Mesothelial cell of epicardium (in vitro differentiated cells): ENCODE results near the gene UGT1A1. TPM values are rescaled to one million over a fixed set of nuclear protein-coding genes. Genes with fewer than 3 reads are reported as not detected.

ENCODE experiments used
- DNase-seq, 2 experiments: peaks; one replicate each; pipeline ENCODE4 v3.0.0; 2021; ENCODE audit warnings: low spot score in 2 of 2; ENCODE audit not compliant: unreplicated experiment in 2 of 2
- H3K27ac Mint-ChIP-seq: 2 replicates; pipeline ENCODE4 v1.8.0; 2021; ENCODE audit warnings: mixed read lengths
- H3K27me3 Mint-ChIP-seq: 2 replicates; pipeline ENCODE4 v1.8.0; 2021; ENCODE audit warnings: low read depth, mixed read lengths
- H3K36me3 Mint-ChIP-seq: 2 replicates; pipeline ENCODE4 v1.8.0; 2021; ENCODE audit warnings: mixed read lengths
- H3K4me1 Mint-ChIP-seq: 2 replicates; pipeline ENCODE4 v1.8.0; 2021; ENCODE audit warnings: mixed read lengths
- H3K4me3 Mint-ChIP-seq: 2 replicates; pipeline ENCODE4 v1.8.0; 2021; ENCODE audit warnings: mild to moderate bottlenecking, moderate library complexity, mixed read lengths
- H3K9me3 Mint-ChIP-seq: 2 replicates; pipeline ENCODE4 v1.8.0; 2021; ENCODE audit warnings: mixed read lengths
- CTCF ChIP-seq: fragments of 200-600 bp; sonication (generic); IDR thresholded peaks from one replicate; pipeline ENCODE4 v1.5.0; 2021; ENCODE audit warnings: antibody characterized with exemption; ENCODE audit not compliant: unreplicated experiment
- total RNA-seq: library from RNA; stranded (reverse); gene quantifications from 3 replicates; pipeline ENCODE4 v1.2.1, GENCODE V29; 2021

The UGT1A1 gene
- total RNA-seq, 1 donor from 2014 or later: not detected

GRCh38 chr2:233816771-233817170, 56.7 kb downstream of the UGT1A1 start:
- no peak for DNase-seq
- H3K4me3 Mint-ChIP-seq: no peak overlapping the region
- H3K4me1 Mint-ChIP-seq: peaks cover 18% of the 10 kb centered on the region
- TF ChIP-seq CTCF: no peak
- peaks cover 3% of the 10 kb centered on the region for H3K36me3 Mint-ChIP-seq
- peak overlapping the region; percentile 83 for H3K27ac Mint-ChIP-seq
- peaks cover 14% of the 10 kb centered on the region for H3K27me3 Mint-ChIP-seq
- H3K9me3 Mint-ChIP-seq: peaks cover 15% of the 10 kb centered on the region

GRCh38 chr2:233817361-233817911, 57.4 kb downstream of the UGT1A1 start:
- H3K36me3 Mint-ChIP-seq: peaks cover 3% of the 10 kb centered on the region
- peaks cover 15% of the 10 kb centered on the region for H3K9me3 Mint-ChIP-seq
- H3K27ac Mint-ChIP-seq: peak overlapping the region; percentile 57
- peak in 1 of 2 experiments; percentile 6 for DNase-seq
- H3K4me3 Mint-ChIP-seq: no peak overlapping the region
- peaks cover 18% of the 10 kb centered on the region for H3K4me1 Mint-ChIP-seq
- peaks cover 9% of the 10 kb centered on the region for H3K27me3 Mint-ChIP-seq
- TF ChIP-seq CTCF: no peak

GRCh38 chr2:233817995-233818638, 58.0 kb downstream of the UGT1A1 start:
- no peak for TF ChIP-seq CTCF
- no peak overlapping the region for H3K4me3 Mint-ChIP-seq
- peaks cover 7% of the 10 kb centered on the region for H3K27me3 Mint-ChIP-seq
- DNase-seq: peak in 1 of 2 experiments; percentile 24
- H3K27ac Mint-ChIP-seq: no peak overlapping the region
- peaks cover 18% of the 10 kb centered on the region for H3K4me1 Mint-ChIP-seq
- peaks cover 15% of the 10 kb centered on the region for H3K9me3 Mint-ChIP-seq
- peaks cover 3% of the 10 kb centered on the region for H3K36me3 Mint-ChIP-seq

- DNase-seq: peak in 1 of 2 experiments; percentile 21
These were observed 58.9 kb downstream of the UGT1A1 start for GRCh38 chr2:233818639-233819621.

More at GRCh38 chr2:233818639-233819621, 58.9 kb downstream of the UGT1A1 start:
- Mint-ChIP-seq H3K27ac (no peak overlapping the region), H3K36me3 (peaks cover 3% of the 10 kb centered on the region), H3K4me1 (peaks cover 18% of the 10 kb centered on the region), H3K9me3 (peaks cover 15% of the 10 kb centered on the region), H3K4me3 (no peak overlapping the region), H3K27me3 (peaks cover 7% of the 10 kb centered on the region)
- TF ChIP-seq CTCF: no peak
